ENCODE data around the gene PDS5A. TPM values are rescaled to one million over a fixed set of nuclear protein-coding genes. Genes with fewer than 3 reads are reported as not detected.
A peak's percentile ranks its signal among the peaks of the same experiment; 100 is the strongest.
"Not testable (repeated sequence)": the region's sequence is repeated elsewhere in the genome, so short reads cannot be mapped to it uniquely, and the experiment has no call there.

The PDS5A gene
- total RNA-seq, 1 experiment from 2014 or later: 96.6 TPM

GRCh38 chr4:39976141-39976944 lies 1.4 kb downstream of the PDS5A start:
- peaks cover 13% of the 10 kb centered on the region for H3K36me3 ChIP-seq (ENCODE audit: insufficient read depth, low read length)
- no peaks in the 10 kb centered on the region for H3K27me3 ChIP-seq (ENCODE audit: low read length)
- DNase-seq: peak; percentile 86
- peaks cover 13% of the 10 kb centered on the region for H4K20me1 ChIP-seq (ENCODE audit: insufficient read depth, low read depth, low read length)
- H3K4me3 ChIP-seq (ENCODE audit: low read length): peak overlapping the region; percentile 97
- H3K79me2 ChIP-seq (ENCODE audit: low read length): peaks cover 58% of the 10 kb centered on the region
- H3K4me2 ChIP-seq (ENCODE audit: low read depth, low read length, poor library complexity, severe bottlenecking): peak overlapping the region; percentile 84
- H2AFZ ChIP-seq (ENCODE audit: low read length): peak overlapping the region; percentile 11; the same call in 1 of the 2 replicates
- H3K9ac ChIP-seq (ENCODE audit: low read length): peak overlapping the region; percentile 95
- H3K9me2 ChIP-seq (replicated peaks; ENCODE audit: insufficient read depth, low read length): no peaks in the 10 kb centered on the region
- H3K4me1 ChIP-seq (ENCODE audit: low read length): peaks cover 34% of the 10 kb centered on the region
- no peaks in the 10 kb centered on the region for H3K9me3 ChIP-seq (ENCODE audit: low read length)
- H3K27ac ChIP-seq (ENCODE audit: low read length): peak overlapping the region; percentile 89

GRCh38 chr4:39975488-39976089 lies 2.1 kb downstream of the PDS5A start:
- Histone ChIP-seq H3K27me3 (ENCODE audit: low read length) (no peaks in the 10 kb centered on the region), H3K4me3 (ENCODE audit: low read length) (peak overlapping the region; percentile 97), H3K9me2 (replicated peaks; ENCODE audit: insufficient read depth, low read length) (no peaks in the 10 kb centered on the region), H3K27ac (ENCODE audit: low read length) (peak overlapping the region; percentile 89), H3K9me3 (ENCODE audit: low read length) (no peaks in the 10 kb centered on the region), H3K9ac (ENCODE audit: low read length) (peak overlapping the region; percentile 95), H3K4me2 (ENCODE audit: low read depth, low read length, poor library complexity, severe bottlenecking) (peak overlapping the region; percentile 84), H4K20me1 (ENCODE audit: insufficient read depth, low read depth, low read length) (peaks cover 17% of the 10 kb centered on the region), H3K36me3 (ENCODE audit: insufficient read depth, low read length) (peaks cover 13% of the 10 kb centered on the region), H3K79me2 (ENCODE audit: low read length) (peaks cover 65% of the 10 kb centered on the region), H3K4me1 (ENCODE audit: low read length) (peaks cover 42% of the 10 kb centered on the region), H2AFZ (ENCODE audit: low read length) (no peak overlapping the region)
- DNase-seq: peak; percentile 73

GRCh38 chr4:39973052-39973451 lies 4.7 kb downstream of the PDS5A start:
- H3K27me3 ChIP-seq (ENCODE audit: low read length); H3K4me3 ChIP-seq (ENCODE audit: low read length); H3K4me2 ChIP-seq (ENCODE audit: low read depth, low read length, poor library complexity, severe bottlenecking); H3K9ac ChIP-seq (ENCODE audit: low read length); H3K9me3 ChIP-seq (ENCODE audit: low read length); DNase-seq; H3K27ac ChIP-seq (ENCODE audit: low read length); H2AFZ ChIP-seq (ENCODE audit: low read length); H3K9me2 ChIP-seq (replicated peaks; ENCODE audit: insufficient read depth, low read length): not testable (repeated sequence)
- Histone ChIP-seq H3K79me2 (ENCODE audit: low read length) (peaks cover 89% of the 10 kb centered on the region), H3K36me3 (ENCODE audit: insufficient read depth, low read length) (peaks cover 28% of the 10 kb centered on the region), H3K4me1 (ENCODE audit: low read length) (peaks cover 36% of the 10 kb centered on the region), H4K20me1 (ENCODE audit: insufficient read depth, low read depth, low read length) (peaks cover 25% of the 10 kb centered on the region)

GRCh38 chr4:39970671-39971640 lies 6.8 kb downstream of the PDS5A start:
- Histone ChIP-seq H3K9me2 (replicated peaks; ENCODE audit: insufficient read depth, low read length) (no peaks in the 10 kb centered on the region), H3K36me3 (ENCODE audit: insufficient read depth, low read length) (peaks cover 33% of the 10 kb centered on the region), H2AFZ (ENCODE audit: low read length) (no peak overlapping the region), H3K9ac (ENCODE audit: low read length) (no peak overlapping the region), H3K4me2 (ENCODE audit: low read depth, low read length, poor library complexity, severe bottlenecking) (peak overlapping the region; percentile 16), H4K20me1 (ENCODE audit: insufficient read depth, low read depth, low read length) (peaks cover 29% of the 10 kb centered on the region), H3K79me2 (ENCODE audit: low read length) (peaks cover 95% of the 10 kb centered on the region), H3K27ac (ENCODE audit: low read length) (0 out of 2 replicates have a peak overlapping the region, but pooled peaks have one; percentile 29), H3K4me1 (ENCODE audit: low read length) (peaks cover 31% of the 10 kb centered on the region), H3K27me3 (ENCODE audit: low read length) (no peaks in the 10 kb centered on the region), H3K9me3 (ENCODE audit: low read length) (no peaks in the 10 kb centered on the region), H3K4me3 (ENCODE audit: low read length) (no peak overlapping the region)
- no peak for DNase-seq

GRCh38 chr4:39963656-39964055 lies 14.1 kb downstream of the PDS5A start:
- Histone ChIP-seq H3K27me3 (ENCODE audit: low read length) (no peaks in the 10 kb centered on the region), H3K4me1 (ENCODE audit: low read length) (peaks cover 12% of the 10 kb centered on the region), H3K4me2 (ENCODE audit: low read depth, low read length, poor library complexity, severe bottlenecking) (no peak overlapping the region), H3K27ac (ENCODE audit: low read length) (no peak overlapping the region), H3K9ac (ENCODE audit: low read length) (no peak overlapping the region), H3K9me3 (ENCODE audit: low read length) (no peaks in the 10 kb centered on the region), H3K36me3 (ENCODE audit: insufficient read depth, low read length) (peaks cover 22% of the 10 kb centered on the region), H3K79me2 (ENCODE audit: low read length) (peaks cover 96% of the 10 kb centered on the region), H3K4me3 (ENCODE audit: low read length) (no peak overlapping the region), H4K20me1 (ENCODE audit: insufficient read depth, low read depth, low read length) (peaks cover 18% of the 10 kb centered on the region; the same call in 1 of the 2 replicates), H2AFZ (ENCODE audit: low read length) (no peak overlapping the region), H3K9me2 (replicated peaks; ENCODE audit: insufficient read depth, low read length) (no peaks in the 10 kb centered on the region)
- DNase-seq: no peak

GRCh38 chr4:39961311-39961877 lies 16.3 kb downstream of the PDS5A start:
- Histone ChIP-seq H4K20me1 (ENCODE audit: insufficient read depth, low read depth, low read length) (peaks cover 23% of the 10 kb centered on the region; the same call in 1 of the 2 replicates), H3K36me3 (ENCODE audit: insufficient read depth, low read length) (peaks cover 21% of the 10 kb centered on the region), H3K27me3 (ENCODE audit: low read length) (no peaks in the 10 kb centered on the region), H3K4me2 (ENCODE audit: low read depth, low read length, poor library complexity, severe bottlenecking) (no peak overlapping the region), H3K4me3 (ENCODE audit: low read length) (no peak overlapping the region), H2AFZ (ENCODE audit: low read length) (no peak overlapping the region), H3K27ac (ENCODE audit: low read length) (no peak overlapping the region), H3K4me1 (ENCODE audit: low read length) (peaks cover 12% of the 10 kb centered on the region), H3K9me2 (replicated peaks; ENCODE audit: insufficient read depth, low read length) (no peaks in the 10 kb centered on the region), H3K9me3 (ENCODE audit: low read length) (no peaks in the 10 kb centered on the region), H3K9ac (ENCODE audit: low read length) (no peak overlapping the region), H3K79me2 (ENCODE audit: low read length) (peaks cover 99% of the 10 kb centered on the region)
- DNase-seq: no peak

GRCh38 chr4:39950861-39951481 lies 26.7 kb downstream of the PDS5A start:
- Histone ChIP-seq H4K20me1 (ENCODE audit: insufficient read depth, low read depth, low read length) (peaks cover 7% of the 10 kb centered on the region; the same call in 1 of the 2 replicates), H2AFZ (ENCODE audit: low read length) (no peak overlapping the region), H3K79me2 (ENCODE audit: low read length) (peaks cover 99% of the 10 kb centered on the region), H3K36me3 (ENCODE audit: insufficient read depth, low read length) (no peaks in the 10 kb centered on the region), H3K27ac (ENCODE audit: low read length) (no peak overlapping the region), H3K27me3 (ENCODE audit: low read length) (no peaks in the 10 kb centered on the region), H3K9me3 (ENCODE audit: low read length) (no peaks in the 10 kb centered on the region), H3K4me2 (ENCODE audit: low read depth, low read length, poor library complexity, severe bottlenecking) (no peak overlapping the region), H3K9ac (ENCODE audit: low read length) (no peak overlapping the region), H3K9me2 (replicated peaks; ENCODE audit: insufficient read depth, low read length) (no peaks in the 10 kb centered on the region), H3K4me1 (ENCODE audit: low read length) (peaks cover 19% of the 10 kb centered on the region), H3K4me3 (ENCODE audit: low read length) (no peak overlapping the region)
- no peak for DNase-seq

Measured in Karpas-422 (cell line).